NOMO-1 treated with DMSO at 0.1 percent for 48 hours (cell line): ENCODE measurements around the gene ZNF524.
"Not testable (repeated sequence)": the region's sequence is repeated elsewhere in the genome, so short reads cannot be mapped to it uniquely, and the experiment has no call there.

ENCODE experiments used
- DNase-seq: peaks from one replicate; lab custom pipeline; 2025; ENCODE audit not compliant: unreplicated experiment; lab: John Stamatoyannopoulos, UW

ZNF524 gene

DNA sequence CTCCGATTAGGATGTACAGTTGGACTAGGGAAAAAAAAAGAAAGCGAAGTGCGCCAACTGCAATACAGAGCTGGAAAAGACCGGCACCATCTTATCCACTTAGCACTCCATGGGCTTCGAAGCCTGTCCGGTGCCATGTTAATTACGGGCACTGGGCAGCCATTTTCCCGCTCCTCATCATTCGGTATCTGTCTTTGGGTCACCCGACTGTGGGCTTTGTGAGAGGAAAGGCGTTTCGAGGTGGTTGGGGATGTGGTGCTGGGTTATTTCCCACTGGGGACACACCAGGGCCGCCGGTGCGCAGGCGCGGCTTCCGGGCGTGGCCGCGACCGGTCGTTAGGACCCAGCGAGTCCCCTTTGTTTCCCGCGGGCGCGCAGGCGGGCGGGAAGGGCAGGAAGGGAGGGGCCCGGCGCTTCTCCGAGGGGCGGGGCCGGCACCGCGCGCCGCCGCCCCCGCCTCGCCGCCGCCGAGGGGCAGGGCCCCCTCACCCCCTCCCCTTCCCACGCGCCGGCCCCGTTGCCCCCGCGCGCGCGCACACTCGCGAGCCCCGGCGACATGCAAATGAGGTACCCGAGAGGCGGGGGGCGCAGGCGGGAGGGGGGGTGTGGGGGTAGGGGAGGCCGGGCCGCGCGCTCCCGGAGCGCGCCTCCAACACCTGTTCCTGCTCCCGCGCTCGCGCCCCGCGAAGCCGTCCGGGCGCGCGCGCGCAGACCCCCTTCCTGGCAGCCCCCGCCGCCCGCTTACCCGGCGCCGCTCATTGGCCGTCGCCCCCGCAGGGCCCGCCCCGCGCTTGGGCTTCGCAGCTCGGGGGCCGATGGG, at the start of gene ZNF524:
TSS of gene ZNF524 (plus strand) at position 447 of the 820 bp plus-strand sequence. CDS start 1,825 bp downstream, outside the sequence.
- DNase-seq: peak; percentile 90

GRCh38 chr19:55550321-55550650, 49.8 kb upstream of the ZNF524 start:
- DNase-seq: no peak

DNA sequence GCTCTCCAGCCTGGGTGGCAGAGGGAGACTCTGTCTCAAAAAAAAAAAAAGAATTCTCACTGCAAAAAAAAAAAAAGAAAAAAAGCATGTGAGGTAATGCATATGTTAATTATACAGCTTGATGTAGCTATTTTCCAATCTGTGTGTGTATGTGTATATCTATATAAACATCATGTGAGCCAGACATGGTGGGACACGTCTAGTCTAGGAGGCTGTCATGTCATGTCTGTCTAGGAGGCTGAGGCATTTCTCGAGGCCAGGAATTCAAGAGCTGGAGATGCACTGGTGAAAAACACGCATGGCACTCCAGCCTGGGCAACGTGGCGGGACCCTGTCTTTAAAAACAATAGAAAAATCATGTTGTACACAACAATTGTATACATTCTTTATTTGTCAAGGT, 47.9 kb upstream of the ZNF524 start:
- DNase-seq: no peak

GRCh38 chr19:55552620-55553019, 47.5 kb upstream of the ZNF524 start:
- no peak for DNase-seq

DNA sequence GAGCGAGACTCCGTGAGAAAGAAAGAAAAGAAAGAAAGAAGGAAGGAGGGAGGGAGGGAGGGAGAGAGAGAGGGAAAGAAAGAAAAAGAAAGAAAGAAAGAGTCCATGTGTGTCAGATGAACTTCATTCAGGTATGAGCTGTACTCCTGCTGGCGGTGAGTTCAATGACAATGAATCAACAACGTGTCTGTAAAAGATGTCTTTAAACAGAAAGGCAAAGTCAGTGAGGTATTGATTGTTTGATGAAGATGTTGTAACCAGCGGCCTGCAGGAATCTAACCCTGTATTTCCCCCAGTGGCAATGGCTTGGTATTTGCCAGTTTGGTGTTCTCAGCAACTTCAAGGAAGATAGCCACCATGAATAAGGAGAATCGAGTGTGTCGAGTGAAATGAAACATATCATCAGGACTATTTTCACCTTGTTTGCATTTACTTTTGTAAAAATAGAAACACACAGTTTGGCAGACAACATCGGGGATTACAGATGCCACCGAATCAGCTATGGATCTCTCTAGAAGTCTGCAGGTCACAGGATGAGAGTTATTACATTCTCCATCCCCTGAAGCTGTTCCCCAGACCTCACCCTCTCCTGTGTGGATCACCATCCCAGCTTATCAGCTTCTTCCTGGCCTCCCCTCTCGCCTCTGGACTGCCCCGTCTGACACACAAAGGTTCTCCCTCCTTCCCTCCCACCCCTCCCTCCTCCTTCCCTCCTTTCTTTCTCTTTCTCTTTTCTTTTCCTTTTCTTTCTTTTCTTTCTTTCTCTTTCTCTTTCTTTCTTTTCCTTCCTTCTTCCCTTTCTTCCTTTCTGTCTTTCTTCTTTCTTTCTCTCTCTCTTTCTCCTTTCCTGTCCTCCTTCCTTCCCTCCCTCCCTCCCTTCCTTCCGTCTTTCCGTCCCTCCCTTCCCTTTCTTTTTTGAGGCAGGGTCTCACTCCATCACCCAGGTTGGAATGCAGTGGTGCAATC, 46.6 kb upstream of the ZNF524 start:
- no peak for DNase-seq

DNA sequence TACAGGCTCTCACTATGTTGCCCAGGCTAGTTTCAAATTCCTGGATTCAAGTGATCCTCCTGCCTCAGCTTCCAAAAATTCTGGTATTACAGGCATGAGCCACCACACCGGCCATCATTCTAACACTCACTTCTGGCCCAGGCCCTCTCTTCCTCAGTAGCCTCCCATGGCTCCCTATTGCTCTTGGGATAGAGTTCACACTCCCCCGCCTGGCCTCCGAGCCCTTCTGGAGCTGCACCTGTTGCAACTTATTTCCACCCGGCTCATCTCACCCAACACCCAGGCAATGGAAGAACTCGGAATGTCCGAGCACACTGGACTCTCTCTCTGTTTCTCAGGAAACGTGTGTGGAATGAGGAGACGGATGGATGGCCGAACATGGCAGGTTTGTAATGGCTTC, 45.8 kb upstream of the ZNF524 start:
- no peak for DNase-seq

DNA sequence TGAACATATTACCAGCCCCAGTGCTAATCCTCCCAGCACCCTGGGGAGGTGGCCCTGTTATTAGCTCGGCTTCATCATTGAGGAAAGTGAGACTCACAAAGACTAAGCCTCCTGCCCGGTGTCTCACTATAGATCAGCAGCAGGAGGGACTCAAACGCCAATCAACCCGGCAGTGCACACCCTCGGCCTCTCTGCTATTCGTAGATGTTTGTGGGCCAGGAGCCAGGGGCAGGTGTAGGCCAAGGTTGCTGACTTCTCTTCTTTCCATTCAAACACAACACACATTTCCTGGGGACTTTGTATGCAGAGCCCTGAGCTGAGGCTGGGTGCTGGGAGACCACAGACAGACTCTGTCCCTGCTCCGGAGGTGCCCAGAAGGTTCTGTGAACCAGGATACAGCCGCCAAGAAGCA, 45.3 kb upstream of the ZNF524 start:
- DNase-seq: no peak

- DNase-seq: no peak
Measured at GRCh38 chr19:55559684-55560083, 40.4 kb upstream of the ZNF524 start.

DNA sequence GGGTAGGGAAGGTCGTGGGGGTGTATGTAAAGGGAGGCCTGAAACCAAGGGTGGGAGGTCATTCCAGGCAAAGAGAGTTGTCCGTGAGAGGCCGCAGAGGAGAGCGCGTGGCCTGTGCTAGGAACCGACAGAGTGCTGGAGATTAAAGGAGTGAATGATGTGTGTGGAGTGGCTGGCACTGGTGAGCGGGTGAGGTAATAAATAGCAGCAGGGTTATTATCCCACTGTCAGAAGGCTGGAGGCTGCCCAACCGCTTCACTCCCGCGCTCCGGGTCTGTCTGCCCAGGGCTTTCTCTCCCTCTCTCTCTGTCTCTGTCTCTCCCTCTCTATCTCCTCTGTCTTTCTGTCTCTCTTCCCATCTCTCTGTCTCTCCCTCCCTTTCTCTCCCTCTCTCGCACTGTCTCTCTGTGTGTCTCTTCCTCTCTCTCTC, 36.8 kb upstream of the ZNF524 start:
- DNase-seq: no peak

DNA sequence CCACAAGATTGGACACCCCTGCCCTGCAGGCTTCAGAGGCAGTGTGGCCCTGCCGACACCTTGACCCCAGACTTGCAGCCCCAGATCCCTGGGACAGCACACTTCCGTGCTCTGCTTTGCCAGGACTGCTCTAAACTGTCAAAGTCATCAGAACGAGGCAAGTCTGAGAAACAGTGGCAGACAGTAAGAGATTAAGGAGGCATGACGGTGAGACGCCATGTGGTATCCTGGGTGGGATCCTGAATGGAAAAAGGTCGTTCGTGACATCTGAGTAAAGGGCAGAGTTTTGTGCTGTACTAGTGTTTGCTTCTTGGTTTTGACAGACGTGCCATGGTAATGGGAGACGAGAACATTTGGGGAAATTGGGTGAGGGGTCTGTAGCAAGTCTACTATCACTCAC, 33.3 kb upstream of the ZNF524 start:
- no peak for DNase-seq

- DNase-seq: no peak
Measured at GRCh38 chr19:55567708-55568328, 32.3 kb upstream of the ZNF524 start.

DNA sequence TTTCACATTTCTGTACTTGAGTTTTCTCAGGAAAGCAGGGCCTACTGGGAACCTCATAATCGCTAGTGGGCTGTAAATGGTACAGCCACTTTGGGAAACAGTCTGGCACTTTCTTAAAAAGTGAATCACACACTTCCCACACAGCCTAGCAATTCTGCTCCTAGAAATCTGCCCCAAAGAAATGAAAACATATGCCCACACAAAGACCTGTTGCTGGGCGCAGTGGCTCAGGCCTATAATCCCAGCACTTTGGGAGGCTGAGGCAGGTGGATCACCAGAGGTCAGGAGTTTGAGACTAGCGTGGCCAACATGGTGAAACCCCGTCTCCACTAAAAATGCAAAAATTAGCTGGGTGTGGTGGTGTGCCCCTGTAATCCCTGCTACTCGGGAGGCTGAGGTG, 30.6 kb upstream of the ZNF524 start:
- DNase-seq: not testable (repeated sequence)

- not testable (repeated sequence) for DNase-seq
Measured at GRCh38 chr19:55573929-55574328, 26.2 kb upstream of the ZNF524 start.

DNA sequence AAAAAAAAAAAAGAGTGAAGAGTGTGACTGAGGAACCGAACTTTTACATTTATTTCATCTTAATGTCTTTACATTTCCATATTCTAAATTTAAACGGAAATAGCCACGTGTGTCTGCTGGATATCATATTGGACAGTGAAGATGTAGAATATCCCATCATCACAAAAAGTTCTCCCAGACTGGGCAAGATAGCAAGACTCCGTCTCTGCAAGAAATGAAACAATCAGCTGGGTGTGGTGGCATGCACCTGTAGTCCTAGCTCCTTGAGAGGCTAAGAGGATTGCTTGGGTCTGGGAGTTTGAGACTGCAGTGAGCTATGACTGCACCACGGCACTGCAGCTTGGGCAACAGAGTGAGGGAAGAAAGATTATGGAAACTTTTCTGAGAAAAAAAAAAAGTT, 23.3 kb upstream of the ZNF524 start:
- no peak for DNase-seq

DNA sequence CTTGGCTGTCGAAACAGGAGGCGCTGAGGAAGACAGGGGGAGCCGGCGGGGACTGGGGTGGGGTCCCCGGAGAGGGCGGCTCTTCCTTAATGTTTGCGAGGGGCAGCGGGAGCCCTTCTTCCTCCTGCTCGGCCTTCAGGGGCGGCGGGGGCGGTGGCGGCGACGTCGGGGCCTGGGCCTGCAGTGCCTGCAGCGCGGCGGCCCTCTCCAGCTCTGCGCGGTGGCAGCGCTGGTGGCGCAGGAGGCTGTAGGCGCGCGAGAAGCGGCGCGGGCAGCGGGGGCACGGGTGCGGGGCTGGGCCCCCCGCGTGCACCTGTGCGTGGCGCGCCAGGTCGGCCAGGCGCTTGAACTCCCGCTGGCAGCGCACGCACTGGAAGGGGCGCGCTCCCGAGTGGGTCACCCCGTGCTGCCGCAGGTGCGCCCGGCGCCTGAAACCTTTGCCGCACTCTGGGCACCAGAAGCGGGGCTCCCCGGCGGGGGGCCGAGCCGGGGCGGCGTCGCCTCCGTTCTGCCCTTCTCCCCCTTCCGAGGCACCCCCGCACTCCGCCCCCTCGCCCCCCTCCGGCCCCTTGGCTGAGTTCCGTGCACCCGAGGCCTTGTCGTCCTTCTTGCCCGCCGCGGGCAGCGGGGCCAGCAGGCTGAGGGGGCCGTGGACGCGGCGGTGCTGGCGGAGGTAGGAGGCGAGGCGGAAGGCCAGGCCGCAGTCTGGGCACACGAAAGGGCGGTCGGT, 21.9 kb upstream of the ZNF524 start:
- DNase-seq: no peak

- DNase-seq: no peak
Measured at GRCh38 chr19:55578761-55579747, 21.0 kb upstream of the ZNF524 start.

- DNase-seq: peak; percentile 22
Measured at GRCh38 chr19:55579766-55580621, 20.1 kb upstream of the ZNF524 start.

DNA sequence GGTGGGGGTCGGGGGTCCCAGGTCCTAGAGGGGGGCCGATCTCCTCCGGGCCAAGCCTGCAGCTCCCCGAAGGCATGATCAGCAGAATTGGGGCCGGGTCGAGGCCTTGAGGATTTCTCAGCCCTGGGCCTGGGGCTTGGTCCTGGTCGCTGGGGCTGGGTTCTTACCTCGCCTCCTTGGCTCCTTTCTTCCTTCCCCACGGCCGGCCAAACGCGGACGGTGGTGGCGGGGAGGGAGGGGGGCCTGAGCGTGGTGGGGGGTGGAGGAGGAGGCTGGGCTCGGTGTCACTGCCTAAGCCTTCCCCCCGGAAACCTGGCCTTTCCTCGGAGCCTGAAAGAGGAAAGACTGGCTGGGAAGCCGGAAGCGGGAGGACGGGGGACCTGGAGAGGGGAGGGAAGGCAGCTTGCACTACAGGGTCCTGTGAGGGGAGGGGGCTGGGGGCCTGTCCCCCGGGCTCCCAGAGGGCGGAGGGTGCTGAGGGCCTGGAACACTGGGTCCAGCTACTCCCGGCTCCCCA, 19.4 kb upstream of the ZNF524 start, which contains the start of gene ZNF579:
TSS of gene ZNF579 (minus strand) at position 221 of the 517 bp plus-strand sequence. CDS start 1,209 bp downstream, outside the sequence.
- peak; percentile 74 for DNase-seq
